HG03066 (cell line): ENCODE data around the gene CCDC69.

Source experiments
- ATAC-seq: cut with Tn5 transposase; IDR thresholded peaks from one replicate; pipeline ENCODE4 v1.9.1; 2021; ENCODE audit warnings: low read depth; ENCODE audit not compliant: unreplicated experiment

Gene CCDC69

DNA sequence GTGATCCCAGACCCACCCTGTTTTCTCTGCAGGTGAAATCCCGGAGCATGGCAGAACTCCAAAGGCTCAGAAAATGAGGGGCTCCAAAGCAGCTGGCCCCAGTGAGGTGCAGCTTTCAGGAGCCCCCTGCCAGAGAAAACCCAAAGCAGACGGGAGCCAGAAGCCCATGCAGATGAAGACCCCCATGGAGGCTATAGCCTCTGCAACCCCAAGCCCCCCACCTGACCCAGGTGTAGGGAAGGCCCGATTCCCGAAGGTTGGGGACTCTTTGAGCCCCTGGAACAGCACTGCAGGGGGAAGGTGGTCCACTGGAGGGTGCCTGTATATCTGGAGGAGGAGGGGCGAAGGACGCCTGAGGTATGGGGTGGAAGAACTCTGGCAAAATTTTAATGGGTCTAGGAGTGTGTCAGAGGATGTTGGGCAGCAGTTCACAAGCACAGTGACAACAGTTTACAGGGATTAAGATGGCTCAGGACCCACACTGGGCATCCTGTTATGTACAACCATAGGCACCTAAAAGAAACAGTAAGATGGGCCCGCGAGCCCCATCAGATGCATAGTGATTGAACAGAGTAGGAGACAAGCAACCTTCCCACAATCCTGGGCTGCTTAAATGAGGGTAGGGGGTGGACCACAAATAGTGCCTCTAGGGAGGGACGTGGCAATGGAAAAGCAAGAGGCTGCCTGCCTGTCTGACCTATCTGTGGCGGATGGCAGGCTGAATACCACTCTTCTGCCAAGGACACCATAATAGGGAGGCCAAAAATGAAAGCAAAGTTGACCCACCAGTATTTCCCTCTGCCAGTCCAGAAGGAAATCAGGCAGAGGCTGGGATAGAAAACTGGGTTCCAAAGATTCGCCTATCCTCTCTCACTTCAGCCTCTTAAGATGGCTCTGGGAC is 49.9 kb downstream of the CCDC69 start:
- ATAC-seq = no peak

DNA sequence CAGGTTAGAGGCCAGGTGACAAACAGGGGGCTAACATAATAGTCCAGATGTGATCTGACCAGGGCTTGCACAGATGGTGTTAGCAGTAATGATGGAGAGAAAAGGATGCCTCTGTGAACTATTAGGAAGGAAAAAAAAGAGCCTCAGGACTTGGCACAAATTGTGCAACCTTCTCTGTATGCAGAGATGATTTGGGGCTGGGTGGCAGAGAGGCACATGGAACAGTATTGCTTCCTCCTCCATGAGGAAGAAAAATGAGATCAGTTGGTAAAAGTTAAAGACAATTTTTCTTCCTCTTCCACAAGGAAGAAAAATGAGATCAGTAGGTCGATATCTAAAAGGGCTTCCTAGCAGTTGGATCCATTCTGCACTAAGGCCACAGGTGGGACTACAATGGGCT is 52.4 kb downstream of the CCDC69 start:
- no peak for ATAC-seq

DNA sequence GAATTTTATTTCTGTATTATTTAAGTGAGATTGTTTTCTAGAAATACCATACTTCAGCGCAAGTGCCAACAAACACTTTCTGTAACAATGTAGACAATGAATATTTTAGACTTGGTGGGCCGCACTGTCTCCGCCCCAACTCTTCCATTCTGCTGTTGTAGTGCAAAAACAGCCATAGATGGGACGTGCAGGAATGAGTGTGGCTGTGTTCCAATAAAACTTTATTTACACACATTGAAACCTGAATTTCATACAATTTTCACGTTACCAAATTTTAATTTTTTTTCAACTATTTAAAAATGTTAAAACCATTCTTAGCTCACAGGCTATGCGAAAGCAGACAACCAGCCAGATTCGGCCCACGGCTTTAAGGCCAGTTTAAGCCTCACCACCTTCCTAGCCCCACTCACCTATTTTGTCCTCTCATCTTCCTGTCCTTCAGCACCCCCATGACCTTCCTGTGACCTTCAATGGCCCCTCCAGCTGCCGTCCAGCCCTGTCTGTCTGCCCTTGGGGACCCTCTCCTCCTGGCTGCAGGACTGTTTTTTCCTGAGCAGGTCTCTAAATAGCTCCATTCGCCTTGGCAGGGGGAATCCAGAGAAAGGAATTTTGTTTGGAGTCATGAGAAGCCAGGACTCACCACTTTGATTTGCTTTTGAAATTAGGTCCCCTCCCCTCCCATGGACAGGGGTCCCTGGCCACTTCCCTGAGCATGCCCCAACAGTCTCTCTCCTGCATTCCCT is 55.1 kb downstream of the CCDC69 start:
- no peak for ATAC-seq

- ATAC-seq = no peak
Observed at GRCh38 chr5:151167022-151167421, 56.9 kb downstream of the CCDC69 start.

- ATAC-seq = peak; percentile 91
Observed at GRCh38 chr5:151164687-151165392, 59.1 kb downstream of the CCDC69 start.

GRCh38 chr5:151162776-151163175 is 61.1 kb downstream of the CCDC69 start:
- ATAC-seq = no peak

DNA sequence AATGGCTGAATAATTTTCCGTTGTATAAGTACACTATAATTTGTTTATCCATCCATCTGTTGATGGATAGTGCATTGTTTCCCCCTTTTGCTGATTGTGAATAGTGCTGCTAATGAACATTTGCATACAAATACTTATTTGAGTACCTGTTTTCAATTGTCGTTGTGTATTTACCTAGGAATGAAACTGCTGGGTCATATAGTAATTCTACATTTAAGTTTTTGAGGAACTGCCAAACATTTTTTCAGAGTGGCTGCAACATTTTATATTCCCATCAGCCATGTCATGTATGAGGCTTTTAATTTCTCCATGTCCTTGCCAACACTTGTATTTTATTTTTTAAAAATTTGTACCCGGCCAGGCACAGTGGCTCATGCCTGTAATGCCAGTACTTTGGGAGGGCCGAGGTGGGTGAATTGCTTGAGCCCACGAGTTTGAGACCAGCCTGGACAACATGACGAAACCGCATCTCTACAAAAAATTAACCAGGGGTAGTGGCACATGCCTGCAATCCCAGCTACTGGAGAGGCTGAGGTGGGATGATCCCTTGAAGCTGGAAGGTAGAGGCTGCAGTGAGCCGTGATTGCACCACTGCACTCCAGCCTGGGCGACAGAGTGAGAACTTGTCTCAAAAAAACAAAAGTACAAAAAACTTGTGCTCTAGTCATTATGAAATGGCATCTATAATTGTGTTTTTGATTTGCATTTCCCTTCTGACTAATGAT is 64.1 kb downstream of the CCDC69 start:
- ATAC-seq = no peak

DNA sequence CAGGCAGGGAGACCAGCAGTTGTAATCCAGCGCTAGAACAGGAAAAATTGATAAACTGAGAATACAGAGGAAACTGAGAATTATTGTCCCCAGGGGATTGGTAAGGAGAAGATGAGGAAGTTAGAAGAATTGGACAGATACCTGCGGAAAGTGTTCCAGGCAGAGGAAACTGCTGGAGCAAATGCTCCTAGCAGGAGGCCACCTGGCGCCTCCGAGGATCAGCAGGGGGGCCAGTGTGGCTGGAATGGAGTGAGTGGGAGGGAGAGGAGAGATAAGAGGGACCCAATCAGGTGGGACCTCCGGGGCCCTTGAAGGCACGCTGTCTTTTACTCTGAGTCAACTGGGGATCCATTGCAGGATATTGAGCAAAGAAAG is 65.6 kb downstream of the CCDC69 start:
- no peak for ATAC-seq

- ATAC-seq = peak; percentile 46
Observed at GRCh38 chr5:151157426-151158286, 66.2 kb downstream of the CCDC69 start, which contains the start of gene ANXA6. TSS of gene ANXA6 (minus strand) at chr5:151157779. CDS start at chr5:151147901, 9,878 bp downstream.

GRCh38 chr5:151156507-151157420 is 67.1 kb downstream of the CCDC69 start:
- ATAC-seq = peak; percentile 17

DNA sequence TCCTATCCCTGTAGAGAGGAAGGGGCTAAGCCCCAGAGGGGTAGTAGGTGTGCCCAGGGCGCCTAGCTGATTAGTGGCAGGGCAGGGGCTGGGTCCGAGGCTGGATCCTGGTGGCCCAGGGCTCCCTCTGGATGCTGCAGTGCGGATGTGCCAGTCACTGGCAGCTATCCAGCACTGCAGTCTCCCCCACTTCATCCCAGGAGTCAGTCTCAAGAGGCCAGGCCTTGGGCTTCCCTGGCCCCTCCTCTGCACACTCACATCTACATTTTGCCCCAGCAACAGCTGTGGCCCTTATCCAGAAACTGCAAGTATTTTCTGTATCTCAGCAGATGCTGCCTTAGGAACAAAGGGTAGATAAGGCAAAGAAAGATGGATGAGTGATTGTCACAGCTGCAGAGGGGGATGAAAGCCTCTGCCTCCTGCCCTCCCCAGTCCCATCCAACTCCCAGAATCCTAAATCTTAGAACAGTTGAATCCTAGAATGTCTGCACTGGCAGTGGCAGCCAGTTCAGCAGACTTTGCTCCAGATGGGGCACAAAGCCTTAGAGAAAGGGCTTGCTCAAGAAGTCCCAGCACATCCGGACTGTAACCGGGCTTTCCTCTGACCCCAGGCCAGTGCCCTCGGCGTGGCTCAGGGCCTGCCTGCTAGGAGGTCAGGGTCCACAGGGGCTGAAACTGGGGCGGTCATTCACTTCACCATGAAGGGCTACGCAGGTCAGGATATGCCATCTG is 68.0 kb downstream of the CCDC69 start:
- ATAC-seq = no peak

DNA sequence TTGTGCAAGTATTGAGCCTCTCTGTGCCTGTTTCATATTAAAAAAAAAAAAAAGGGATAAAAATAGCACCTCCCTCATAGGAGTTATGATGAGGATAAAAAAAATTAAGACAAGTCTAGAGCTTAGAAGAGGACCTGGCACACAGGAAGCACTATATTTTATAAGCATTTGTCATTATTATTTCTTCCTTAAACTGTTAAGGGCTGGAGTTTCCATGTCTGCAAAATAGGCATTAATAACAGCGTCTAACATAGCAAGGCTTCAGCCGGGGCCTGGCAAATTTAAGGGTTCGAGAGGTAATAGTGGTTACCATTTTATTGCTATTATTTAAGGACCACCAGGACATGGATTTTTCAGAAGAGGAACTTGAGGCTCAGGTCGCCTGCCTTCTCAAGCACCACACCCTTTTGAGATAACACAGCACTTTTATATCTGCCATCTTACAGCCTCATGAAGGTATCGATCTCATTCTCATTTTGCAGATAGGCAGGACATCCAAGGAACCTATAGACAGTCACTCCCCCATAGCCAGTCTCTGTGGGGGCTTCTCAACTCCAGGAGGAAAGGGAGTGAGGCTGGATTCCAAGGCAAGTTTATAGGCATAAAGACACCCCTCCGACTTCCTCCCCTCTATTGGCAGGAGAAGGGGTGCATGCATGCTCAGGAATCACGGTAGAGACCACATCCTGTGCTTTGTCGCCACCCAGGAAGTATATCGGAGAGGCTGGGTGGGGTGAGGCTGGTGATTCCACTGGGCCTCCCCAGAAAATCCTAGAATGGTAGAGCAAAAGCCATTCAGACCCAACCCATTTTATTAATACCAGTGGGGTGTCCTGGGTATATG is 68.7 kb downstream of the CCDC69 start:
- peak; percentile 37 for ATAC-seq

DNA sequence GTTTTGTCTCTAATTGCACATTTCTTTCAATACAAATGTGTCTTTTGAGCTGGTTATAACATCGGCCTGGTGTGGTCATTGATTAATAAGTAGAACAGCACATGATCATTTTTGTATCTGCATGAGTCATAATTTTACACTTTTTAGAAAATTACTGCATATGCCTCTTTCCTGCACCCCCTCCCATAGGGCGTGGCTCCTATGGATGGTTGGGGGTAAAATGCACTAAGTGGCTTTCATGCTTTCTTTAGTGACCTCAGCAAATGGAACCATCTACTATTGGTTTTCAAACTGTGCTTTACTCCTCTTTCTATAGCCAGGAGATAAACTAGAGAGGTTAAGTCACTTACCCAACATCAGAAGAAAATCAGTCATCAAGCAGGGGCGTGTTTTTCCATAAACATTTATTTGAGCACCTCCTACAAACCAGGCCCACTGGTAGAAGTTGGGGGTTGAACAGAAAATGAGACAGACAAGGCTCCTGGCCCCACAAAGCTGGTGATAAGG is 70.1 kb downstream of the CCDC69 start:
- ATAC-seq = no peak

DNA sequence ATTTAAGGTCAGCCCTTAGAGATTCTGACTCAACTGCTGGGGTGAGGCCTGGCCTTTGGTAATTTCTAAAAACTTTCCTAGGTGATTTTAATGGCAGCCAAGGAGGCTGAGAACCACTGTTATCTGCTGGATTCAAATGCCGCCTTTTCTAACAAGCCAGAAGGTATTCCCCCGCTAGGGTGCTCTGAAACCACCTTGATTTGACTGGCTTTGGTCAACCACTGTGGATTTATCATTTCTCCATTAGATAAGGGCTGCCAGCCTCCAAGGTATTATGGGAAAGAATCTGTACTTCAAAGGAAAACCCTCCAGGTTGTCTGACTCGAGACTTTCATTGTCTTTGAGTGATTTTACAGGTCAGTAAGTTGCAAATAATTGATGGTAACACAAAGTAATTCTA is 70.6 kb downstream of the CCDC69 start:
- no peak for ATAC-seq

GRCh38 chr5:151151793-151152192 is 72.1 kb downstream of the CCDC69 start:
- ATAC-seq = no peak

DNA sequence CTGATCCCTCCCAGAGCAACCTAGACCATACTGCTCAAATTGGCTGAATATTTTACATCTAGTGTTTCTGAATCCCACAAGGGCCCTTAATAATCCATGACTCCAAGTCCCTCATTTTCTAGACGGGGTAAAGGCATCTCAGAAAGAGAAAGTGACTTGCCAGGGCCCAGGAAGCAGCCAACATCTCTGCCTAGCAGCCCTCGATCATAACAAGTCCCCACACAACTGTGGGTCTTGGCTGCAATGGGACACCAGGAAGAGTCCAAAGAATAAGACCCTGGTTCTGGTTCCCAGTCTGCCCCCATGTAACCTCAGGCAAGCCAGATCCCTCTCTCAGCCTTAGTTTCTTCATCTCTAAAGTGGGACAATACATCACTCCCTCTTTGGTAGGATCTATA is 72.6 kb downstream of the CCDC69 start:
- ATAC-seq = no peak
